GM18511 (cell line): ENCODE measurements around the gene LIN7A.

Experiments
- ATAC-seq: cut with Tn5 transposase; IDR thresholded peaks from one replicate; pipeline ENCODE4 v1.9.1; 2021; ENCODE audit warnings: mild to moderate bottlenecking, moderate library complexity; ENCODE audit not compliant: unreplicated experiment

Gene LIN7A

DNA sequence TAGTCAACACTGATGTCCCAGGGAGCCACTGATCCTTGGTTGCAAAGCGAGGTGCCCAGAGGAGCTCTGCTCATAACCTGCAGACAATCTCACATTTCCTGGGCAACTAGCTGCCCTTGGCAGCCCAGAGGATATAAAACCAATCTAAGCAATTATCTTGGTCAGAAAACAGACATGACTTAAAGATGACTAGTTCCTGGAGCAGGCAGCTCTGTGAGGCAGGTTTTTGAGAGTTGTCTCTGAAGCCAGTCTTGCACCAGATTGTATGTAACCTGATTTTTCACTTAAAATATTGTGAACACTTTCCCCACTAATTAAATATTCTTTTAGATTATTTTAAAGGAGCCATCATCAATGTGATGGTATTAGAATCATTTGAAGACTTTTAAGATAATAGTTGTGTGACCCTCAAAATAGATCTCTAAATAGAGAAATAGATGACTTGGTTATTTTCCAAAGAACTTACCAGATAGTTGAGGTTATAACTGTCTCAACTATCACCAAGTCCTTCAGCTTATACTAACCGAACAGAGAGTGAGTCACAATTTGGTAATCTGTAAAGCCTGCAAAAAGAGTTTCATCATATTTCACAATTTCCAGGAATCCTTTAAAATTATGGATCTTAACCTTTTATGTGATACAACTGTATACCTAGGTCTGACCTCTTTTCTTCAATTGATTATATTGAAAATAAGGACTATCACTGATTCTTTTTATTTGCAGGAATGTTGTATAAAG lies 75.9 kb downstream of the LIN7A start:
- ATAC-seq = no peak

GRCh38 chr12:80860928-80861327 lies 76.8 kb downstream of the LIN7A start:
- no peak for ATAC-seq

GRCh38 chr12:80860206-80860605 lies 77.5 kb downstream of the LIN7A start:
- ATAC-seq = no peak

GRCh38 chr12:80858356-80858755 lies 79.4 kb downstream of the LIN7A start:
- no peak for ATAC-seq

GRCh38 chr12:80857311-80857710 lies 80.4 kb downstream of the LIN7A start:
- ATAC-seq = no peak

- ATAC-seq = no peak
Observed at GRCh38 chr12:80849337-80849736, 88.4 kb downstream of the LIN7A start.

GRCh38 chr12:80848858-80849257 lies 88.9 kb downstream of the LIN7A start:
- no peak for ATAC-seq

GRCh38 chr12:80847575-80847974 lies 90.2 kb downstream of the LIN7A start:
- no peak for ATAC-seq

GRCh38 chr12:80846952-80847351 lies 90.8 kb downstream of the LIN7A start:
- ATAC-seq = no peak

GRCh38 chr12:80845639-80846038 lies 92.1 kb downstream of the LIN7A start:
- no peak for ATAC-seq

DNA sequence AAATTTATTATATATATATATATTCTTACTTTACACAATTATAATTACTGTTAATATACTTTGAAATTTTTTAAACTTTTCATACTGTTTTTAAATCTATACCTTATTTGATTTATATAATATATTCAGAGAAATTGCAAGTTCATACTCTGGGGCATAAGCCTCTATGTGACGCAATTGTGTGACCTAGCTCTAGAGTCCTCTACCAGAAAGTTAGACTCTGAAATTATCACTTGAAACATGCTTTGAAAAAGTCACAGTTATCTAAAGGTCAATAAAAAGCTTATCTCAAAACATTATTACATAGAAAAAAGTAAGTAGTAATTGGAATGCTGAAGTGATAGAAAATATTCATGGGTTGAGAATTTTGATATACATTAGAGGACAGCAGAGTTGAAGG lies 93.8 kb downstream of the LIN7A start:
- no peak for ATAC-seq

- ATAC-seq = peak; percentile 47
Observed at GRCh38 chr12:80838708-80839107, 99.0 kb downstream of the LIN7A start.

GRCh38 chr12:80838024-80838658 lies 99.6 kb downstream of the LIN7A start:
- ATAC-seq = peak; percentile 17

DNA sequence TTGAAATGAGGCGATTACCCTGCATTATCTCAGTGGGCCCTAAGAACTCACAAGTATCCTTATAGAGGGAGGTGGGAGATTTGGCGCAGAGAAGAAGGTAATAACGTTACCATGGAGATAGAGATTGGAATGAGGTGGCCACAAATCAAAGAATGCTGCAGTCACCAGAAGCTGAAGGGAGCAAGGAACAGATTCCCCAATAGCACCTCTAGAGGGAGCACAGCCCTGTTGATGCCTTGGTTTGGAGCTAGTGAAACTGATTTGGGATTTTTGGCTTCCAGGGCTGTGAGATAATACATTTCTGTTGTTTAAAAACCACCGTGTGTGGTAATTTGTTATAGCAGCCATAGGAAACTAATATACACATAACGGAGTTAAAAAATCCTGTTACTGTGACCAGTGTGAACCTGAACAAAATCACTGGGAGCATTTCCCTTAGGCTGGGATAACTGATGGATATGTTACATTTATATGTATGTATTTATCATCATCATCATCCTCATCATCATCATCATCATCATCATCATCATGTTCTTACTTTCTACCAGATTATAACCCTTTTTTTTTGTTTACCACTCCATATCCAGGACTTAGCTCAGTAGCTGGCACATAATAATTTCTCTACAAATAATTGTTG lies 100.3 kb downstream of the LIN7A start:
- ATAC-seq = no peak

DNA sequence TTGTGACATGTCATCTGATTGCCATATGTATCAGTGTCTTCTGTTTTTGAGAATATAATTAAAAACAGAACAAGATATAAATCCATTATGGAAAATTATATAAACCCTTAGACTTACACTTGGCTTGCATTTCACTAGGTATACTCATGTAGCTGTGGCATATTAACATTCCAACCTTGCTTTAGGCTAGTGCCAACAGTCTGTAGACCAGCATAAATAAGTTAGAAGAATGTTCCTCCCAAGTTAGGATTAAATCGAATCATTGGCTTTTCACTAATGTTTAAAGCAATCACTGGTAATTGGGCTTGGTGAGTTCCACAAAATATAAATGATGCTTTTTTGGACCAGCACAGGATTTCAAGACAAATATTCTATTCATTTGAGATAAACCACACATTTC lies 103.0 kb downstream of the LIN7A start:
- no peak for ATAC-seq

- ATAC-seq = no peak
Observed at GRCh38 chr12:80830533-80831088, 107.1 kb downstream of the LIN7A start.

DNA sequence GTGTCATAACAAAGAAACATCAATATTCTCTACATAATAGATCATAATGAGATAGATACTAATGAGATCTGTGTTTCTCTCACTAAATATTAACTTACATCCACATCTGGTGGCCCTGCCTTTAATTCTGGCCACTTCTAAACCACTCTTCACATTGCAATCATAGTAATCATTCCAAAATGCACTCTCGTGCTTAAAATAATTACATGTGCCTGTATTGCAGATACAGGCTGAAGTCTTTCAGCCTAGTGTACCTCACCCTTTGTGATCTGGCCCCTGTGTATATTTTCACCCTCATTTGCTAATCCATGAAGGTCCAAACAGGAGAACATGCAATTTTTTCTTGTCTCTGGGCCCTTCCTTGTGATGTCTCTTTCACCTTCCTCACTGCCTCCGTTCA lies 108.0 kb downstream of the LIN7A start:
- no peak for ATAC-seq

GRCh38 chr12:80825506-80825905 lies 112.2 kb downstream of the LIN7A start:
- no peak for ATAC-seq

DNA sequence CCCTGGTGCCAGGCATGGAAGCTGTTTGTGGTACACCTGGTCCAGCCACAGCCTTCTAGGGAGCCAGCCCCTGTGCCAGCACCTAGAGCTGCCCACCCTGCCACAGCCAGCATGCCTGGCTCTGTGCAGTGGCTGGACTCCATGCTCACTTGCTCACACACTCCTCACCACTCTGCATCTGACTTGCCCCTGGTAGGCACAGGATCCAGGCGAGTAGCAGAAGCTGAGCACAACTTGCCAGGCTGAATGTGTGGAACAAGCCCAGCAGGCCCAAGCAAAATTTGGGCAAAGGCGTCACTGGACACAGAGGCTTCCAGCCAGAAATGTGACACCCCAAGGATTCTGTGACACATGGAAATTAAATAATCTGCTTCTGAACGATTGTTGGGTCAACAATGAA lies 114.3 kb downstream of the LIN7A start:
- no peak for ATAC-seq

DNA sequence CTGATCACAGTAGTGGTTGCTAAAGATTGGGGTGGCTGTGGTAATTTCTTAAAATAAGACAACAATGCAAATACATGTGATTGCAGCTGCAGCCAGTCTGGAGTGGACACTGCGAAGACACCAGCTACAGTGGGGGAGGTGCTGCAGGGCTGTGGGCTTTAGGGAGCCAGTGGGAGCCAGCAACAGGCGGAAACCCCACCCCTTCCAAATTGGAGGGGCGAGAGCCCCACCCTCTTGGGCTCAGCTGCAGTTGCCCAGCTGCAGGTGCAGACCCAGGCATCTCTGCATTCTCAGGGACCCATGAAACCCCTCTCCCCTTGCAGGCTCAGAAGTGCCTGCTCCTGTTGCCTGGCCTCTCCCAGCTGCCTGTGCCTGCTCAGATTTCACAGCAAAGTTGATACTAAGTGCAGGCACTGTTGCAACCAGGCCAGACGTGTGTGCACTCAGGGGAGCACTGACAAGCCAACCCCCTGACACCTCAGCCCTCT lies 116.2 kb downstream of the LIN7A start:
- ATAC-seq = peak; percentile 51

DNA sequence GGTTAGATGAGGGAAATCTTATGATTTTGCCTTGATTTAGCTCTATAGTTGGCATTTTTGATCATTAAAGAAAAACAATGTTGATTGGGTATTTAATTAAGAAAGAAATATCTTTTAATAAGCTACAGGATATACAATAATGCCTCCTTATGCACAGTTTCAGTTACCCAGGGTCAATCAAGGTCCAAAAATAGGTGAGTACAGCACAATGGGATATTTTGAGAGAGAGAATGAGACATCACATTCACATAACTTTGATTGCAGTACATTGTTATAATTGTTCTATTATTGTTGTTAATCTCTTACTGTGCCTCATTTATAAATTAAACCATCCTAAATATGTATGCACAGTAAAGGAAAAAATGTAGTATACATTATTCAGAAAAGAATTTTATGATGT lies 118.9 kb downstream of the LIN7A start:
- no peak for ATAC-seq

DNA sequence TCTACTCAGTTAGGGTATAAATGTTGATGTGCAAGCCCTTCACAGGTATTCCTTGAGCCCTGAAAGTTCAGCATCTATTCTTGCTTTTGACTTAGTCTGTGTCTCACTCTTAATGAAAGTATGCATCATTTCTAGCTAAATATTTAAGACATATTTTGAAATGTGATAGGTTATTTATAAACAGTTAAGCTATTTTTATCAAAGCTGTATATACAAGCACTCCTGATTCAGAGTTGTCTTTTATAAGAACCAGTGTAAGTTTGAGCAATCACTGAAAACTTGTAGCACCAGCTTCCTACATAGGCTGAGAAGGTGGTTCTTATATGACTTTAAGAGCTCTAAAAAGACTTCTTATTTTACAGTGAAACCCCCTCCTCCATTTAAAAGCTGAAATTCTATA lies 122.4 kb downstream of the LIN7A start:
- ATAC-seq = no peak
